Fibroblast of pulmonary artery (primary cell): ENCODE measurements around the gene ORM2.

ENCODE experiments used
- DNase-seq: peaks from one replicate; pipeline ENCODE4 v3.0.0-alpha.2; 2010; ENCODE audit warnings: low read depth
- H3K4me3 ChIP-seq: replicated peaks from 2 replicates; pipeline ENCODE4 v1.5.1; 2011; ENCODE audit warnings: low read depth, mild to moderate bottlenecking, control low read depth, low read length, moderate library complexity
- TF ChIP-seq, protein P1 (sequence below): IDR thresholded peaks from 2 replicates; pipeline ENCODE4 v1.5.1; 2011; ENCODE audit warnings: mild to moderate bottlenecking, control low read depth, low read length, inconsistent platforms; ENCODE audit errors: missing control alignments

The ORM2 gene

DNA sequence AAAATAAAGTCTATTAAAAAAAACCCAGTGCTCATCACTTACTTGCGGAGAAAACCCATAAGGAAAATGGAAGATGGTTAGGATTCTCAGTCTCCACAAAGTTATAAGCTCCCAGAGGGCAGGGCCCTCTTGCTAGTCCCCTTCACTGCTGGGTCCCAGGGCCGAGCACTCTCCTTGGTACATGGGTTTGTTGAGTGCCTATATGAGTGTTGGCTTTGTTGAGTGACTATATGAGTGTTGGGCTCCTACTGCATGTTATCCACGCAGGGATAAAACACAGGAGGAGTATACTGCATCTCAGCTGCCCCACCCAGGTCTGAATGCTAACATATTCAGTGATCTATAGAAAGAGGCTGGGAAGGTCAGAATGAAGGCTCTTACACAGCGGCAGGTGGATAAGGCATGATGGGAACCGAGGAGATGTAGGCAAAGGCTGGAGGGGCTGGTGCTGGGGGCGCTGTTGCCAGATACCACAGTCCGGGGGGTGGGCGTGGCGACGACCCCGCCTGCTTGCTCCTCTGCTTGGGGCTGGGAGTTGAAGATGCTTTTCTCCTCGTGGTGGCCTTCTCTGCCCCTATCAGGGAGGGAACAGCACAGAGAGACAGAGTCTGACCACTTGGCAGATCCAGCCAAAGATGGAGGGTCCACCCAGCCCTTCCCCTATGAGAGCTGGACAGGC lies 11.6 kb downstream of the ORM2 start:
- DNase-seq, result no peak
- TF ChIP-seq, protein P1, sequence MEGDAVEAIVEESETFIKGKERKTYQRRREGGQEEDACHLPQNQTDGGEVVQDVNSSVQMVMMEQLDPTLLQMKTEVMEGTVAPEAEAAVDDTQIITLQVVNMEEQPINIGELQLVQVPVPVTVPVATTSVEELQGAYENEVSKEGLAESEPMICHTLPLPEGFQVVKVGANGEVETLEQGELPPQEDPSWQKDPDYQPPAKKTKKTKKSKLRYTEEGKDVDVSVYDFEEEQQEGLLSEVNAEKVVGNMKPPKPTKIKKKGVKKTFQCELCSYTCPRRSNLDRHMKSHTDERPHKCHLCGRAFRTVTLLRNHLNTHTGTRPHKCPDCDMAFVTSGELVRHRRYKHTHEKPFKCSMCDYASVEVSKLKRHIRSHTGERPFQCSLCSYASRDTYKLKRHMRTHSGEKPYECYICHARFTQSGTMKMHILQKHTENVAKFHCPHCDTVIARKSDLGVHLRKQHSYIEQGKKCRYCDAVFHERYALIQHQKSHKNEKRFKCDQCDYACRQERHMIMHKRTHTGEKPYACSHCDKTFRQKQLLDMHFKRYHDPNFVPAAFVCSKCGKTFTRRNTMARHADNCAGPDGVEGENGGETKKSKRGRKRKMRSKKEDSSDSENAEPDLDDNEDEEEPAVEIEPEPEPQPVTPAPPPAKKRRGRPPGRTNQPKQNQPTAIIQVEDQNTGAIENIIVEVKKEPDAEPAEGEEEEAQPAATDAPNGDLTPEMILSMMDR, result no peak
- no peak overlapping the region for H3K4me3 ChIP-seq

DNA sequence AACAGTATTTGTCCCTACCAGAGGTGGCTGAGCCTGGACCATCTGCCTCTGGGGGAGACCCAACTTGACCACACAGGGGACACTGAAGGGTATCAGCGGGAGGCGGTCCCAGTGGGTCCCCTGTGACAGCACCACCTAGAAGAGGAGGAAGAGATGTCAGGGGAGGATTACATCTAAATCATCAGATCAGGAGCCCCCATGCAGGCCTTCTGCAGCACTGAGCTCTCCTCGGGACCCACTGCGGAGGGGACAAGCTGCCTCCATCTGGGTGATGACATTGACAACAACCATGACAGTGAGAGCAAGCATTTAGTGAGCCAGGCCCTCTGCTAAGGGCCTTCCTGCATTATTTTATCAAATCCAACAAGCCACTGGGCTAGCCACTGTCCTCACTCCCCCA lies 12.3 kb downstream of the ORM2 start:
- DNase-seq, result no peak
- no peak overlapping the region for H3K4me3 ChIP-seq
- TF ChIP-seq, protein P1, result no peak

DNA sequence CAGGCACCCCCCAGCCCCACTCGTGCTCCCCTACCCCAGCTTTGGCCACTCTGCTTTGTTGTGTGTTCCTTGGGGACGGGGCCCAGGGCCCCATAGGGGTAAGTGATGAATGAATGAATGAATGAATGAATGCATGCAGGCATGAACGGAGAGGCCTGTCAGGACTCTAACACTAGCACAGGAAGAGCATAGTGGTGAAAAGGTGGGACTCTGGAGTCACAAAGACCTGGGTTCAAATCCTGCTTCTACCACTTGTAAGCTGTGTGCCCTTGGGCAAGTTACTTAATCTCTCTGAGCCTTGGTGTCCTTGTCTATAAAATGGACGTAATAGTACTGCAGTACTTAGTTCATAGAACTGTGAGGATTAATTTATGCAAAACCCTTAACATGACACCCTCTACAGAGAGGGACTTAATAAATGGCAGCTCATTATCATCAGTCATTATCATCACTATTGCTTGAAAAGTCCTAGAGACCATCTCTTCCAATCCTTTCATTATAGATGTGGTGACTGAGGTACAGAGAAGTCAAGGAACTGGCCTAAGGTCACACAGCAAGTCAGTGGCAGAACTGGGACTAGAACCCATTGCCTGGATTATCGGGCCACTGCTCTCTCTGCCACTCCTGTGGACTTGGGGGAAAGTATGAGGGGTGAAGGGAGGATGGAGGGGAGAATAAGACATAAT lies 13.2 kb downstream of the ORM2 start:
- DNase-seq, result no peak
- TF ChIP-seq, protein P1, result no peak

DNA sequence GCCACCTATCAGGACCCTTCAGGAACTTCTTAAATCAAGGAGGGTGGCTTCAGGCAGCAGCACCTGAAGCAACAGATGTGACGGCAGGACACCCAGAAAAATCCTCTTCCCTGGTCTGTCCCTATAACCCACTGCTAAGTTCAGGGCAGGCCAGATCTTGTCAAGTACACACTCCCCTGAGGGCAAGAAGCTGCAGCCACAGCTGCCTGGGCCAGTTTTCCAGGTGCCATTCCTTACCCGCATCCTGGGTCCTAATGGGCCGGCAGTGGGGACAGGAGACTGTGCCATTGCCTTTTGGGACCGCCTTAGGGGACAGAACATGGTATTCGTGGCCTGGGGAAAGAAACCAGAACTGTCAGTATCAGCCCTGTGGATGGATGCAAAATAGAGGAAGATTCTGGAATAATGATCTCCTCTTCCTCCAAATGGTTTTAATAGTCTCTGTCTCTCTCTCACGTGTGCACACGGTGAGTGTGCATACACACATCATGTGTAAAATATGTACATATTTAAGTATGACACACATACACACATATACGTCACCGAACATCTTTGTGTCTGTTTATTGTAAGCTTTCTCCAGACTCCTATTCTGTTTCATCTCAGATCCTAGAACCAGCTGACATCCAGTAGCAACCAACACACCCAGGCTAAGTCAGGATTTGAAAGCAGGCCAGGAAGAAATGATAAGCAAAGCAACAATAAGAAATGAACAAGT lies 14.0 kb downstream of the ORM2 start:
- TF ChIP-seq, protein P1, result no peak
- DNase-seq, result no peak
- no peak overlapping the region for H3K4me3 ChIP-seq

More for the DNA sequence above, 13.2 kb downstream of the ORM2 start:
- H3K4me3 ChIP-seq, result no peak overlapping the region

DNA sequence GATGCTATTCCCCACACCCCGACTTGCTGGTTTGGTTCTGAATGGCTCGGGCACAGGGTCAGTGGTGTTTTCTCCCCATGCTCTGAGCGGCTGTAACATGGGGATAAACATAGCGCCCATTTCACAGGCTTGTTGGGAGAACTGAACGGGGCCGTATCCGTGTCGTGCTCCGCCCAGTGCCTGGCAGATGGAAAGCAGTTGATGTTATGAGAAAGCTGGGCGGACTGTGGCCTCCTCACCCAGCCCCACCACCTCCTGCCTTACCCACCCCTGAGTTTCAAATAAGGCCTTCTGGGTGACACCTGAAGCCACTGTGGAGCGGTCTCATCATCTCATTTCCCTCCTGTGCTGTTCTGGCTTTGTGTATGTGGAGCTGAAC lies 14.5 kb downstream of the ORM2 start:
- no peak for DNase-seq
- TF ChIP-seq, protein P1, result no peak
- H3K4me3 ChIP-seq, result no peak overlapping the region

DNA sequence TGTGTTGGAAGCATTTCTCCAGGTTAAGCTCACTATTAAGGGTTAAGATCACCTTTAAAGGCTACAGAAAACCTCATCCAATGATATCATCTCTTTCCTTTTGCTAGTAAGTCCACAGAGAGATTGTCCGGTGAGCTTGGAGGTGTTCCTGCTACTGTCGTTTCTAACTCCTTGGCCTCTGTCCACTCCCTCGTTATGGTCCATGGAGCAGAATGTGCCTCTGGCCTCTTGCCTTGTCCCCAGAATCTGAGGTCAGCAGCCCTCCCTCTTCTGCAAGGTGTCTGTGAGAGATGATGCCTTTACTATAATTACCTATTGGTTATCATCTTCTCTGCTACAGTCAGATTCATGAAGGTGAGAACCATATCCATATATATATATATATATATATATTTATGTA lies 15.0 kb downstream of the ORM2 start:
- DNase-seq, result no peak
- no peak overlapping the region for H3K4me3 ChIP-seq
- TF ChIP-seq, protein P1, result no peak
